ENCODE measurements around the gene INVS. TPM values are rescaled to one million over a fixed set of nuclear protein-coding genes. Genes with fewer than 3 reads are reported as not detected.
"Not testable (repeated sequence)": the region's sequence is repeated elsewhere in the genome, so short reads cannot be mapped to it uniquely, and the experiment has no call there.

INVS gene
- total RNA-seq, 1 experiment from 2014 or later: 18.6 TPM

DNA sequence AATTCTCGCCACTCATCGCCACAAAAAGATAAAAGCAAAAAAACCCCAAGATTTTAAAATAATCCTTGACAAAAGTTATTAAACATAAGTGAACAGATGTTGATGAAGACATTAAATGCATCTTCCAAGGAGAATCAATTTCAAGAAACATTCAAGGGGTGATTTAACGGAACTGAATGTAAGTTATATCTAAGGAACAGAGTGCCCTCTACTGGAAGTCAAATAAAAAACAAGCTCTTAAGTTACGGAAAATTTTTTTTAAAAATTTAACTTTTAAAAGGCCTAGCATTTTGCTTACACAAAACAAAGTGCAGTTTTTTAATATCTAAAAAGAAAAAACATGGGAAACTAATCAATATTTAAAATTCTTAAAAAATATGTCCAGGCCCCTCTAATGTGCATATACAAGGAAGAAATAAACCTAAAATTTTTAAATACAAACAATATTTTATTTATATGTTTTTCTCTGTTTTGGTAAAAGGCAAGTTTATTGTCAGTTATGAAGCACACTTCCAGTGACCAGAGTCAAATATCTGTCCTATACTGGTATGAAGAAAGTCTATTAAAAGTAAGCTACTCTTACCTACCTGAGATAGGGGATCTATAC, 225.7 kb downstream of the INVS start:
- no peak for DNase-seq (ENCODE audit: low read depth)

DNA sequence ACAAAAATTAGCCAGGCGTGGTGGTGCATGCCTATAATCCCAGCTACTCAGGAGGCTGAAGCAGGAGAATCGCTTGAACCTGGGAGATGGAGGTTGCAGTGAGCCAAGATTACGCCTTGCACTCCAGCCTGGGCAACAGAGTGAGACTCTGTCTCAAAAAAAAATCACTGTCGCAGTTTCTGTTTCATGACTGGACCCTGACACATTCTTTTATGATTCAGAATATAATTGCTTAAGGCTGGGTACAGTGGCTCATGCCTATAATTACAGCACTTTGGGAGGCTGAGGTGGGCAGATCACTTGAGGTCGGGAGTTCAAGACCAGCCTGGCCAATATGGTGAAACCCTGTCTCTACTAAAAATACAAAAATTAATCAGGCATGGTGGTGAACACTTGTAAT, 239.7 kb downstream of the INVS start:
- DNase-seq (ENCODE audit: low read depth): not testable (repeated sequence)

DNA sequence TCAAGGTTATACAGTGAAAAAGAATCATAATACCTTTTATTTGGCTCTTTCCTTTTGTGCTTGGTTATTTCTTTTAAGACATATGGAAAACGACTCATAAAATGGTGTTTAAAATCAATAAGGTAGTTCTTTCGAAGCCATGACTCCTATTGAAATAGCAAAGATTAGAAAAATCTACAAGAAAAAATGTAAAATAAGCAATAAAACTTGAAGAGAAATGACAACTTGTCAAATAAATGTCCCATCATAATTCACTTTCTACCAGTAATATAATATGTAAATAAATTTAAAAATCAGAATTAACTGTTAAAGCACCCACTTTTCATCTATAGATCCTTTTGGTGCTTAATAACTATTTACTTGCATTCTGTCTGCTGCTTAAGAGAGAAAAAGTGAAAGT, 241.2 kb downstream of the INVS start:
- no peak for DNase-seq (ENCODE audit: low read depth)

DNA sequence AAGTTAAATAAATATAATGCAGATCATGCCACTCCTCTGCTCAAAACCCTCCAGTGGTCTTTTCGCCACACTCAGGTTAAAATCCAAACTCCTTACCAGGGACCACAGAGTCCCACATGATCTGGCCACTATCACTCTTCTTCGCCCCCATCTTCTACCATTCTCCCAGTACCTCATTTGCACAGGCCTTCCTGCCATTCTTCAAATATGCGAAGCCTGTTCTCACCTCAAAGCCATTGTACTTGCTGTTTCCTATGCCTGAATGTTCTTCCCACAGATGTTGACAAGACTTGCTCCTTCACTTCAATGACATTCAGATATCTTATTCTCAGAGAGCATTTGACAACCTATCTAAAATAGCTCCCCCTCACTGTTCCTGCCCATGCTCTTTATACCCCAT, 242.8 kb downstream of the INVS start:
- DNase-seq (ENCODE audit: low read depth): no peak

DNA sequence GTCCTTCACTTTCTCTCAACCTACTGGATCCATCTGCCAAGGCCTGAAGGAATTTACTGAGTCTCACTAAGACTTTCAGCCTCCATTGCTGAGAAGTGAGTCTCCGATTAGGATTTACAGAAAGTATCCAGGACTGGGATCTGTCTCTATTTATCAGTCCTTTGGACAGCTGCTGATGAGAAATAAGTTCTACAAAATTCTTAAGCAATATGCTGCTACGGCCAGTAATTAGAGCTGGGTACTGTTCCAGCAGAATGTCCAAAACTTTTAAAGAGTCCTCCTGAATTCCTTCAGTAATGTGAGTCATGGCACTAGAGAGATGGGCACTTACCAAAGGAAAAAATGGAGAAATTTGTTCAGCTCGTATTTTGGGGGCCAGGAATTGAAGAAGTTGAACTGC, 247.8 kb downstream of the INVS start:
- no peak for DNase-seq (ENCODE audit: low read depth)

DNA sequence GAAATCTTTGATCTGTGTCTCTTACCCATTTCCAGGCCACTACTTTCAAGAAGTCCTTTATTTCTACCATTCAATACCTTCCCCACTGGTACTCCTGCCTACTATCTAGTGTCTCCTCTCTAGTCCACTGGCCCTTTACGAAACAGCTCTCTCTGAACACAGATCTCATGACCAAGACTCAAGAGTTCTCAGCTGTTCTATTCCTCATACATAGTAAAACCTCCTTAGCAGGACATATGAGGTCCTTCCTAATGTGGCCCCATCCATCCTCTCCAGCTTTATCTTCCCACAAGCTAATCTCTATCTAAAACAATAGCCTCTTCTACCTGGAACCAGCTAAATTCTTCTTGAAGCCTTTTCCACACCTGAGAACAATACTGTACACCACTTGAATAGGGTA, 251.1 kb downstream of the INVS start:
- DNase-seq (ENCODE audit: low read depth): no peak

Other genes with a start within 250 kb of the INVS start
- 18.6 and 22.0 TPM in 2 replicates for gene STX17, start 192.6 kb upstream of the INVS start, total RNA-seq (2014; rRNA removed; shearing (Covaris generic))
- gene ERP44, start 243 bp upstream of the INVS start, total RNA-seq (2014; rRNA removed; shearing (Covaris generic)): 17.1 and 18.8 TPM in 2 replicates

Measured in Daoy (cell line).